Occipital lobe (tissue), 2 donors: ENCODE data around the gene SNW1. TPM values are rescaled to one million over a fixed set of nuclear protein-coding genes. Genes with fewer than 3 reads are reported as not detected.
"Not testable (repeated sequence)": the region's sequence is repeated elsewhere in the genome, so short reads cannot be mapped to it uniquely, and the experiment has no call there.

ENCODE experiments used
- DNase-seq: peaks from one replicate; lab custom pipeline; 2025; lab: John Stamatoyannopoulos, UW
- total RNA-seq: library from RNA; depleted of rRNA; stranded (reverse); fragments of >200 nt; gene quantifications from one replicate; pipeline ENCODE4 v1.2.3, GENCODE V29; 2014

Gene SNW1
- total RNA-seq, 1 donor from 2014 or later, result 57.9 TPM

DNA sequence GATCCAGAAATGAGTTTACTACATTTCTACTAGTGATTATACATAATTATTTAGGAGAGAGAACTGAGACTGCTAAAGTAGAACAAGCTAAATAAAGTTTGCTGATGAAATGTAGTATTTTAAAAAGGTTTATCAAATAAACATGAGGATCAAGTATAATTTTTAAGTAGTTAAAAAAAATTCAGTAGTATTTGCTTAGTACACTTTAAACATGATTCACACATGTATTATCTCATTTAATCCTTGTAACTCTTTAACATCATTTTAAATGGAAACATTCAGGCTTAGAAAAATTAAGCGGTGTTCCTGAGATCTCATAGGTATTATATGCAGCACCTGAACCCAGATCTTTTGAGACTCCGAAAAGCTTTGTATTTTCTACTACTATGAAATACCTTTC is 8.7 kb downstream of the SNW1 start:
- no peak for DNase-seq

DNA sequence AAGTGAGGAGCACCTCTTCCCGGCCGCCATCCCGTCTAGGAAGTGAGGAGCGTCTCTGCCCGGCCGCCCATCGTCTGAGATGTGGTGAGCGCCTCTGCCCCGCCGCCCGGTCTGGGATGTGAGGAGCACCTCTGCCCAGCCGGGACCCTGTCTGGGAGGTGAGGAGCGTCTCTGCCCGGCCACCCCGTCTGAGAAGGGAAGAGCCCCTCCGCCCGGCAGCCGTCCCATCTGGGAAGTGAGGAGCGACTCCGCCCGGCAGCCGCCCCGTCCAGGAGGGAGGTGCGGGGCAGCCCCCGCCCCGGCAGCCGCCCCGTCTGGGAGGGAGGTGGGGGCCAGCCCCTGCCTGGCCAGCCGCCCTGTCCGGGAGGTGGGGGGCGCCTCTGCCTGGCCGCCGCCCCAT is 13.5 kb downstream of the SNW1 start:
- not testable (repeated sequence) for DNase-seq

DNA sequence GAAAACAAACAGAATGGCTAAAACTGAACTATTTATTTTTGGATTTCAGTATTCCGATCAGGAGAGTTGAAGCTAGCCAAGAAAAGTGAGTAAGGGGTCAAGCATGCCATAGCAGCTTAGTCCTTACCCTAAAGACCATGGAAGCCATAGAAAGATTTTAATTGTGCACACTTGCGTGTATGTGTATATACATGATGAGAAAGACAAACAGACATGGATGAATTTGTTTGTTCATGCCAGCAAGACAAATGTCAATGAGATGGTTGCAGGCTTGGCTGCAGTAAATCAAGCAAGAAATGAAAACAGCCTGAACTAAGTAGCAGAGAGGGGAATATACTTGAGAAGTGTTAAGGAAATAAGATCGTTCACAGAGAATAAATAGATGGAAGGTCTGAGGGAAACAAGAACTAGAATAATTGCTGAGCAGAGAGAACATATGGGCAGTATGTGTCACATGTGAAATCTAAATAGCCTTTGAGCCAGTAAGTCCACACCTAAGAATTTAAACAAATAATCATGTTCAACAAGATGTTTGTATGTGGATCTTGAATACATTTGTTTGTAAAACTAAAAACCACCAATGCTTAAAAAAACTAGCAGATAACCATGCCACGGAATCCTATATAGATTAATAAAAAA is 14.8 kb downstream of the SNW1 start:
- no peak for DNase-seq

DNA sequence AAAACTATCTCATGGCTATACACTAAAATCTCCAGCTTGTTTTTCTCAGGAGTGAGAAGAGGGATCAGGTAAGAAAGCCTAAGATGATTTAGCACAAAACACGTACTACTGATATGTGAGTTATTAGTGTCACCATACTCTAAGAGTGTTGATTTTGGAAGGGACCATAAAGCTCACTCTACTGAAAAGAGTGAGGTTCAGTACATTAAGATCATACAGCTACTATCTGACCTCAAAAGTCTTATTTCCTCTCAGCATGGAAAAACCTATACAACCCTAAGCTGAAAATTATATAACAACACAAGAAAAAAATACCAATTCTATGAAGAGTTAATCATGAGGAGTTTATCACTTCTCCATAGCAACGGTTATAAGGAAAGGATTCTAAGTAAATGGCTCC is 19.5 kb downstream of the SNW1 start:
- DNase-seq, result no peak

DNA sequence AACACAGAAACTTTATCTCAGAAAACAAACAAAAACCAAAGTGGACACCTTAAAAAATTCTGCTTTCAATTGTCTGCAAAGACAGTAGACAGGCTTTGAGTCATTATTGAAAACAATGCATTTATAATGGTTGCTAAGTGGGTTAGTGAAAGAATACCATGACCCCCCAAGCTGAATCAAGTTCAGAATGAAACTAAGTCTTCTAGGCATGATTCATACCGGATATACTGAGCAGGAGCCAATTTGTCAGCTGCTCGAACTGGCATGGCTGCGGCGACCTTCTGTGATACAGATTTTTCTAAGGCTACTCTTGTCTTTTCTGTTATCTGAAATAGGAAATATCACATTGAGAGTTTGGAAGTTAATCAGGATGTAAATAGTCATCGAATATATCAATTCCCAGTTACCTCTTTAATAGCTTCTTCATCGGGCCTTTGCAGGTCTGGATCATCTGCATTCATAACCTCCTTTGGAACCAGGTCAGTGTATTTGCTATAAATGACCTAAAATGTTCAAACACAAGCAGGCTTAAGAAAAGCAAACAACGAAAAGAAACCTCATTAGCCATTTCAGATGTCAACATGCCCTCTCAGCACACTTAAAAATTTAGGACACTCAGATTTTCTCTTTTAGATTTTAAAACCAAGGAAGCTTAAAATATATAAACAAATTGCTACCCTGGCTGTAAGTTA is 22.3 kb downstream of the SNW1 start:
- DNase-seq, result no peak

- DNase-seq, result no peak
These were observed 29.9 kb downstream of the SNW1 start for GRCh38 chr14:77730976-77731497.

DNA sequence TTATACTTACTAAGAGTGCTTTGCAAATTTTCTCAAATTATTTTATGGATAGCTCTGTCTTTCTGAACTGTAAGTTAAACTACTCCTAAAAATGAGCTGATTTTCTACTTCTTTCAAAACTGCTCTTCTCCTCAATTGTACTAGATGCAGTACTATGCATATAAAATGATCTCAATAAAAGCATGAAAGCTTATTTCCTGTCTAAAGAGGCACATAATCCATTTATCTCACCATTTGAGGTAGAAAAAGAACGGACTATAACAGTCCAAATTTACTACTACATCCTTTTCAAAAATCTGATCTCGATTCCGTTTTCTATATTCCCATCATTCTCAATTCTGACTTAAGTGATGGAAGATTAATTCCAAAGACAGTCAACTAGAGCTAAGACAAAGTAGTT is 38.7 kb downstream of the SNW1 start:
- DNase-seq, result no peak

GRCh38 chr14:77721437-77721836 is 39.5 kb downstream of the SNW1 start:
- no peak for DNase-seq

GRCh38 chr14:77717608-77718305 is 43.2 kb downstream of the SNW1 start:
- DNase-seq, result no peak

DNA sequence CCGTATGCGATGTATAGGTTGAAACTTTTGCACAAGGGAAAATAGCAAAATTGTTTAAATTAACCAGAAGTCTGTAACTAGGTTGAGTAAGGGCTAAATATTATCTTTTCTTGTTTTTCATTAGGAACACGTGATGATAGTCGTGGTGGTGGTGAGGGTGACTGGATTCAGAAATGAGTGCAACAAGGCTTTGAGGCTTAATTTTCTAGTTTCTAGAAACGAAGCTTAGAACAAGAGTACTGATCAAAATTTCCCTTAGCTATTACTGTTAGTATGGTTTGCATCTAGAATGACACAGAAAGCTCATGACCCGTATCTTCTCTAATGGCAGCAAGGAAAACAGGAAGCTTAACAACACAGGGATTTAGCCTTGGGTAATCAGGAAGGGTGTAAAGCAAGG is 46.0 kb downstream of the SNW1 start:
- DNase-seq, result no peak

DNA sequence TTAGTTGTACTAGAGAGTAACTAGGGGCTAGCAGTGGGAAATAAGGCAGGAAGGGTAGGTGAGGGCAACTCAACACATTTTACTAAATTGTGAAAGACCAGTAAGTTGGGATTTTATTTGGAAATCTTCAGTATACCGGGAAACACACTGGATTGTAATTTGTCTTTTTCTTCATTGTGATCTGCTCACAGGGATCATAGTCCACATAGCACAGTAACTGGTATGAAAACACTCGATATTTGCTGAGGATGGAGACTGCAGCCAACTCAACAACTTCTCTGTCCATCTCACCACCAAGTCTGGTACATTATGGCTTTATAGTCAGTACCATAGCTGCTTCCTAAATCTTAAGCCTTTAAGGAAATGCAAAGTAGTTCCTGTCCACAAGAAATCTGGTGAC is 50.6 kb downstream of the SNW1 start:
- DNase-seq, result no peak

GRCh38 chr14:77709412-77709811 is 51.5 kb downstream of the SNW1 start:
- DNase-seq, result no peak

DNA sequence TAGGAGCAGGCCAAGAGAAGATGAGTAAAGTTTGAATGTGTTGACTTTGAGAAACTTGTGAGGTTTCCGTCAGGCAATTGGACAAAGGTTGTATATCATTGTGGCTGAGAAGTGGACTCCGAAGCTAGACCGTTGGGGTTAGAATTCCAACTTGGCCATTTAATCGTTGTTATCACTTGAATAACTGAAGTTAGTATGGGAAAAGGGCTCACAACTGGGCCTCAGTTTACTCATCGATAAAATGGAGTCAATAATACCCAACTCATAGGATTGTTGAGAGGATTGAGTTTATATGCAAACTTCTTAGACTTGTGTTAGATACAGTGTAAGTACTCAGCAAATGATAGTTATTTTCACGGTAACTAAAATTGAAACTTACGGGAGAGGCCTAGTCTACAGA is 52.2 kb downstream of the SNW1 start:
- no peak for DNase-seq

GRCh38 chr14:77707724-77708408 is 53.1 kb downstream of the SNW1 start, which contains the start of the genes ALKBH1 and SLIRP:
TSS of gene ALKBH1 (minus strand) at chr14:77708023. CDS start at chr14:77708004, 19 bp downstream.
TSS of gene SLIRP (plus strand) at chr14:77708103. CDS start at chr14:77708112, 9 bp downstream.
- DNase-seq, result peak; percentile 82

DNA sequence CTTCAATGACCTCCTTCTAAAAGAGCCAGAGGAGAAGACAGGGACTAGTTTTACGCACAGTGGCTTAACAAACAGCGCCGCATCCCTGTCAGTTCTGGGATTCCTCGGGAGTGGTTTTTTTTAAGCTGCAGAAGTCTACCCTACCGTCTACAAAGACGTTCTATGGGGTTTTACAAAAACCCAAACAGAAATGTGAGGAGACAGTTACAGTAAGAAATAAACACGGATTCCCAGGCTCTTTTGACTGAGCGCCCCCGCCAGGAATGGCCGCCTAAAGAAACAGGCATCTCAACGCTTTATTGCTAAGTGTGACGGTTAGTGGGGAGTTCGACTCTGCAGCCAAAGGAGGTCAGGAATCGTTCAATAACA is 53.6 kb downstream of the SNW1 start:
- peak; percentile 26 for DNase-seq

GRCh38 chr14:77691259-77691658 is 69.7 kb downstream of the SNW1 start:
- no peak for DNase-seq

- DNase-seq, result no peak
These were observed 78.8 kb downstream of the SNW1 start for GRCh38 chr14:77682158-77682553.

DNA sequence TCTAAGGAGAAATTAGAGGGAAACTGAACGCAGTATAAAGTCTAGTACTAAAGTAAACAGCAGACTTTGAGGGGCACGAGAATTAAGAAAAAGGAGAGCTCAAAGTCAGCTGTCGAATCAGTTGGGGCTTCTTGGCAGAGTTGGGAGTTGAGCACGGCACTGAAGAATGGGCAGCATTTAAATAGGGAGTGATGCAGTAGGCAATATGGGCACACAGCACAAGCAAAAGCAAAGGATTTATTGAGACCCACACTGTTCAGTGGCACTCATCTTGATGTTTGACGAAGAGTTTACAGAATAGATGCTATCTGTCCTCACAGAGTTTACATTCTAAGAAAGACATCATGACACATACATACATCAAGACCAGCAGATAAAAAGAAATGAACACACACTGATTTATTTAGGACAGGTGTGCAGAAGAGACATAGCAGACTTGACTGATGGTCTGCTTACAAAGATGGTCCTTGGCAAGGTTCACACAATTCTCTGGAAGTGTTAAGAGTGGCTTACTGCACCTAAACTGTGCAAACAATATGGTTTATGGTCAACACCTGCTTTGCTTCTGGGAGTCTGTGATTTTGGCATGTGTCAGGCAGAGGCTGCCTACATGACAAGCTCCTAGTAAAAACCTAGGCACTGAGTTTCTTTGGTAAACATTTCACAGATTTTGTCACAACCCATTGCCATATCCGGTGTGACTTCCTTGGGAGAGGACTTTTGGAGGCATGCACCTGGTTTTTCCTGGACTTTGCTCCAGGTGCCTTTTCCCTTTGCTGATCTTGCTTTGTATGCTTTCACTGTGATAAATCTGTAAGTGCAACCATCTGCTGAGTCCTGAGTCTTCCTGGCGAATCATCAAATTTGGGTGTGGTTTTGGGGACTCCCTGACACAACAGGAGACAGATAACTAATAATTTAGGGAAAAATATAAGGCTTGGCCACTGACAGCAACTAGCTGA is 79.5 kb downstream of the SNW1 start:
- no peak for DNase-seq

DNA sequence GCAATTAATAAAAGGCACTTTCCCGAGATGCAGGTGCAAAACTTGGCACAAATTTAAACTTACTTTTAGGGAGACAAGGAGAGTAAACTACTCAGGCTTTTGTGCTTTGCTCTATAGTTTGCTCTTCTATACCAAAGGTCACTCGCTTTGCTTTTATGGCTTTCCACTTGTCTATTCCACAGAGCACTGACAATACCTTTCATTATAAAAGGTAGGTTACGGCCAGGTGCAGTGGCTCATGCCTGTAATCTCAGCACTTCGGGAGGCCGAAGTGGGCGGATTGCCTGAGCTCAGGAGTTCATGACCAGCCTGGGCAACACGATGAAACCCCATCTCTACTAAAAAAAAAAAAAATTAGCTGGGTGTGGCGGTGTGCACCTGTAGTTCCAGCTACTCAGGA is 86.0 kb downstream of the SNW1 start:
- DNase-seq, result no peak

DNA sequence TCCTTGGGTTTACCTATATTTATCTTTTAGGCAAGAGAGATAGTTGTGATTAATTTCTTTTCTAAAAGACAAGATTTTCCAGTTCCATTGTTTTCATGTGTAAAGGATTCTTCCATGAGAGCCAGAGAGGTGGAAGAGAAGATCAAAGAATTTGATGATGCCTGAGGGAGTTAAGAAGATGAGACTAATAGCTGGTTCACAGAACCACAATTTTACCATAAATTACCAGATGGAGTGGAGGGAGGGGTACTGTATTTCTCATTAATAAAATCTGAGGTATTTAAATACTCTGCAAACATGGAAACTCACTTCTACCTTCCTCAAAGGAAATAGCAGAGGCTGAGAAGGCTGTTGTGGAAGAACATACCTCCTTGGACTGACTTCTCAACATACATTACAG is 87.8 kb downstream of the SNW1 start:
- DNase-seq, result no peak
